Right atrium auricular region (tissue), 2 donors: ENCODE measurements around the gene RASGRF2. TPM values are rescaled to one million over a fixed set of nuclear protein-coding genes. Genes with fewer than 3 reads are reported as not detected.

Source experiments
- DNase-seq: peaks from one replicate; pipeline ENCODE4 v3.0.0-alpha.2; 2019; ENCODE audit warnings: low spot score
- H3K27ac ChIP-seq, 2 donors: fragments of 200-600 bp; sonication (generic); 1 replicate in 1 of 2; 2 replicates in 1 of 2; pipeline ENCODE4 v1.5.1; 2016 to 2019
- H3K27me3 ChIP-seq, 2 donors: fragments of 200-600 bp; sonication (generic); one replicate each; pipeline versions ENCODE4 v1.5.1 to v1.6.0; 2017 to 2019
- H3K36me3 ChIP-seq: fragments of 200-600 bp; sonication (generic); one replicate; pipeline ENCODE4 v1.5.1; 2016
- H3K4me1 ChIP-seq, 2 donors: fragments of 200-600 bp; sonication (generic); one replicate each; pipeline versions ENCODE4 v1.5.1 to v1.6.0; 2017 to 2019
- H3K4me3 ChIP-seq, 2 donors: fragments of 200-600 bp; sonication (generic); 1 replicate in 1 of 2; 2 replicates in 1 of 2; pipeline ENCODE4 v1.5.1; 2017 to 2019; ENCODE audit warnings: mild to moderate bottlenecking in 1 of 2, moderate library complexity in 1 of 2
- H3K9me3 ChIP-seq, 2 donors: fragments of 200-600 bp; sonication (generic); one replicate each; pipeline ENCODE4 v1.5.1; 2019
- CTCF ChIP-seq, 2 donors: fragments of 200-600 bp; sonication (generic); IDR thresholded peaks; one replicate each; pipeline ENCODE4 v1.5.1; 2019; ENCODE audit warnings: antibody characterized with exemption in 2 of 2
- total RNA-seq, 2 donors: library from RNA; depleted of rRNA; stranded (reverse); fragments of >200 nt; gene quantifications; one replicate each; pipeline ENCODE4 v1.1.0, GENCODE V29; 2016

The RASGRF2 gene
- total RNA-seq, 2 donors from 2014 or later, result 3.5 to 6.3 TPM

- Histone ChIP-seq H3K27me3 (no peaks in the 10 kb centered on the region), H3K4me1 (no peaks in the 10 kb centered on the region), H3K4me3 (no peak overlapping the region), H3K9me3 (no peaks in the 10 kb centered on the region), H3K36me3 (no peaks in the 10 kb centered on the region), H3K27ac (no peak overlapping the region)
- TF ChIP-seq CTCF (IDR thresholded peaks at IDR 0.05), result no peak
- DNase-seq, result no peak
These were observed 216.9 kb downstream of the RASGRF2 start for GRCh38 chr5:81177061-81177460.

- Histone ChIP-seq H3K4me1 (no peaks in the 10 kb centered on the region), H3K36me3 (no peaks in the 10 kb centered on the region), H3K4me3 (no peak overlapping the region), H3K9me3 (no peaks in the 10 kb centered on the region), H3K27ac (no peak overlapping the region), H3K27me3 (no peaks in the 10 kb centered on the region)
- TF ChIP-seq CTCF (IDR thresholded peaks at IDR 0.05), result no peak
- no peak for DNase-seq
These were observed 219.8 kb downstream of the RASGRF2 start for GRCh38 chr5:81179959-81180358.

- Histone ChIP-seq H3K4me1 (no peaks in the 10 kb centered on the region), H3K27ac (no peak overlapping the region), H3K9me3 (no peaks in the 10 kb centered on the region), H3K27me3 (no peaks in the 10 kb centered on the region), H3K36me3 (no peaks in the 10 kb centered on the region), H3K4me3 (no peak overlapping the region)
- TF ChIP-seq CTCF (IDR thresholded peaks at IDR 0.05), result no peak
- no peak for DNase-seq
These were observed 220.8 kb downstream of the RASGRF2 start for GRCh38 chr5:81180780-81181460.

- Histone ChIP-seq H3K9me3 (no peaks in the 10 kb centered on the region), H3K4me1 (no peaks in the 10 kb centered on the region), H3K27ac (no peak overlapping the region), H3K4me3 (no peak overlapping the region), H3K27me3 (no peaks in the 10 kb centered on the region), H3K36me3 (no peaks in the 10 kb centered on the region)
- no peak for TF ChIP-seq CTCF (IDR thresholded peaks at IDR 0.05)
- no peak for DNase-seq
These were observed 221.6 kb downstream of the RASGRF2 start for GRCh38 chr5:81181576-81182316.

GRCh38 chr5:81182396-81183390 lies 222.5 kb downstream of the RASGRF2 start:
- TF ChIP-seq CTCF (IDR thresholded peaks at IDR 0.05), result no peak
- no peaks in the 10 kb centered on the region for H3K4me1 ChIP-seq

More at GRCh38 chr5:81182396-81183390, 222.5 kb downstream of the RASGRF2 start:
- no peak for DNase-seq
- H3K9me3 ChIP-seq, result no peaks in the 10 kb centered on the region
- no peak overlapping the region for H3K27ac ChIP-seq
- no peaks in the 10 kb centered on the region for H3K27me3 ChIP-seq
- H3K36me3 ChIP-seq, result no peaks in the 10 kb centered on the region
- no peak overlapping the region for H3K4me3 ChIP-seq
